Measurements from ENCODE around the gene TMEM134.

Gene TMEM134

DNA sequence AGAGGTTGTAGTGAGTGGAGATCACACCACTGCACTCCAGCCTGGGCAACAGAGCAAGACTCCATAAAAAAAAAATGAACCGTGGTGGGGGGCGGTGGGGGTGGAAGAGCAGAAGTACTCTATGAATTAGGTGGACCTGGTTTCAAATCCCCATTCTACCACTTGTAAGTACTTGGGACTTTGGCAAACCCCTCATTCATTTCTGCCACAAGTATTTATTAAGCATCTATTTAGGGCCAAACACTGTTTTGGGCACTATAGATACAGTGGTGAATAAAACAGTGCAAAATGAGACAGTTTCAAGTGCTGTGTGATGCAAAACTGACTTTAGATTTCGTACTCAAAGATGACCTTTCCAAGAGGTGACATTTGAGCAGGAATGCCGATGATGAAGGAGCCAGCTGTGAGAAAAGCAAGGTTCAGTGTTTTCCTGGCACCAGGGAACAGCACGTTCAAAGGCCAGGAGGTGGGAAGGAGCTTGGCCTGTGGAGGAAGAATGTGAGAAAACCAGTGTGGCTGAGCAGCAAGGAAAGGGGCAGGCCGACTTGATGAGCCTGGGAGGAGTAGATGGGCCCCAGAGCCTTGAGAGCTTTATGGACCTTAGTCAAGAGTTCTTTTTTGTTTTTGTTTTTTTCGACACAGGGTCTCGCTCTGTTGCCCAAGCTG is 1.4 kb upstream of the TMEM134 start:
- TF ChIP-seq FOXP2 (optimal IDR thresholded peaks at IDR 0.05; ENCODE audit: borderline replicate concordance, extremely low read depth, extremely low read length, insufficient read depth) (no peak), POLR2AphosphoS5 (IDR thresholded peaks at IDR 0.05; ENCODE audit: low read depth, low read length) (no peak), SIN3A (IDR thresholded peaks at IDR 0.05; ENCODE audit: borderline replicate concordance, insufficient read depth, low read length) (no peak), REST (IDR thresholded peaks at IDR 0.05; ENCODE audit: insufficient read depth in 1 of 2, low read depth in 2 of 2, low read length in 2 of 2) (no peak), TAF1 (IDR thresholded peaks at IDR 0.05; ENCODE audit: borderline replicate concordance, insufficient read depth, low read length) (no peak)

DNA sequence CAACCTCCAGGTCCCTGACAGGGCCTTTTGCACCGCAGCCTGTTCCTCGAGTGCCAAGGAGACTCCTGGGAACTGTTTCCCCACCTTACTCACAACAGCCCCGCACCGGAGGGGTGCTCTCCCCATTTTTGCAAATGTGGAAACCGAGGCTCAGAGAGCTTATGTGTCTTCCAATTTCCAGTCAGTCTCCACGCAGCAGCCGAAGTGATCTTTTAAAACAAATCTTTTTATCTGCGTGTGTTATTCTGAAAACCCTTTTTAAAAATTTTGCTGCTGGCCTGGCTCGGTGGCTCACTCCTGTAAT is 409 bp upstream of the TMEM134 start:
- TF ChIP-seq POLR2AphosphoS5 (IDR thresholded peaks at IDR 0.05; ENCODE audit: low read depth, low read length): no peak
- no peak for TF ChIP-seq SIN3A (IDR thresholded peaks at IDR 0.05; ENCODE audit: borderline replicate concordance, insufficient read depth, low read length)
- no peak for TF ChIP-seq TAF1 (IDR thresholded peaks at IDR 0.05; ENCODE audit: borderline replicate concordance, insufficient read depth, low read length)
- no peak for TF ChIP-seq FOXP2 (optimal IDR thresholded peaks at IDR 0.05; ENCODE audit: borderline replicate concordance, extremely low read depth, extremely low read length, insufficient read depth)
- no peak for TF ChIP-seq REST (IDR thresholded peaks at IDR 0.05; ENCODE audit: insufficient read depth in 1 of 2, low read depth in 2 of 2, low read length in 2 of 2)

DNA sequence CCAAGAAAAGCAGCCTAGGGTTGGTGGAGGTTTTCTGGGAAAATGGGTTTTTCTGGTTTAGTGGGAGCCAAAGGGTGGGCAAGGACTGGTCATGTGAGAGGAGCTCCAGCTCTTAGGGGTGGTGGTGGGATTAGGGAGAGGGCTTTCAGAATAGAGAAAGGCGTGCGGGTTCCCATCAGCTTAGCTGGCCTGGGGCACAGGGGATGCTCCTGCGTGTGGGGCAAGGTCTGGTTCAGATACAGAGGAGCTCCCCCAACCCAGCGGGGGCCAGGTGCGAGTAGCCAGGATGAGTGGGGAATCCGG is 644 bp downstream of the TMEM134 start:
- no peak for TF ChIP-seq POLR2AphosphoS5 (IDR thresholded peaks at IDR 0.05; ENCODE audit: low read depth, low read length)
- TF ChIP-seq SIN3A (IDR thresholded peaks at IDR 0.05; ENCODE audit: borderline replicate concordance, insufficient read depth, low read length): no peak
- TF ChIP-seq TAF1 (IDR thresholded peaks at IDR 0.05; ENCODE audit: borderline replicate concordance, insufficient read depth, low read length): no peak
- no peak for TF ChIP-seq REST (IDR thresholded peaks at IDR 0.05; ENCODE audit: insufficient read depth in 1 of 2, low read depth in 2 of 2, low read length in 2 of 2)
- no peak for TF ChIP-seq FOXP2 (optimal IDR thresholded peaks at IDR 0.05; ENCODE audit: borderline replicate concordance, extremely low read depth, extremely low read length, insufficient read depth)

GRCh38 chr11:67468056-67468455 is 995 bp downstream of the TMEM134 start:
- no peak for TF ChIP-seq REST (IDR thresholded peaks at IDR 0.05; ENCODE audit: insufficient read depth in 1 of 2, low read depth in 2 of 2, low read length in 2 of 2)
- TF ChIP-seq SIN3A (IDR thresholded peaks at IDR 0.05; ENCODE audit: borderline replicate concordance, insufficient read depth, low read length): no peak
- no peak for TF ChIP-seq TAF1 (IDR thresholded peaks at IDR 0.05; ENCODE audit: borderline replicate concordance, insufficient read depth, low read length)
- TF ChIP-seq POLR2AphosphoS5 (IDR thresholded peaks at IDR 0.05; ENCODE audit: low read depth, low read length): no peak
- no peak for TF ChIP-seq FOXP2 (optimal IDR thresholded peaks at IDR 0.05; ENCODE audit: borderline replicate concordance, extremely low read depth, extremely low read length, insufficient read depth)
